ENCODE data around the gene PTPN21.

DNA sequence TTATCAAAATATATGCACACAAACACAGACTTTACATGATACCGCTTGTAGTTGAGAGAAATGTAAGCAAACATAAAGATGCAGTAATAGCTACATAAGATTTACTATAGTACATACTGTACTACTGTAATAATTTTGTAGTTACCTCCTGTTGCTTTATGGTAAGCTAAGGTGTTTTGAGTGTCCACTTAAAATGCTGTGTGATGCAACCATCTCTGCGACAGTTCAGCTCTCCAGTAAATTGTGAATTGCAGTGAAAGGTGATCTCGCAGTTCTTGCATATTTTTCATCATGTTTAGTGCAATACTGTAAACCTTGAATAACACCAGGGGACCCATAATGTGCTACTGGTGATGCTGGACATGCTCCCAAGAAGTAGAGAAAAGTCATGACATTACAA, 29.6 kb upstream of the PTPN21 start:
- no peak for TF ChIP-seq TAF1 (IDR thresholded peaks at IDR 0.05; ENCODE audit: borderline replicate concordance, low read depth, low read length)
- TF ChIP-seq FOXM1 (IDR thresholded peaks at IDR 0.05; ENCODE audit: low read depth) = no peak
- TF ChIP-seq, protein P1, sequence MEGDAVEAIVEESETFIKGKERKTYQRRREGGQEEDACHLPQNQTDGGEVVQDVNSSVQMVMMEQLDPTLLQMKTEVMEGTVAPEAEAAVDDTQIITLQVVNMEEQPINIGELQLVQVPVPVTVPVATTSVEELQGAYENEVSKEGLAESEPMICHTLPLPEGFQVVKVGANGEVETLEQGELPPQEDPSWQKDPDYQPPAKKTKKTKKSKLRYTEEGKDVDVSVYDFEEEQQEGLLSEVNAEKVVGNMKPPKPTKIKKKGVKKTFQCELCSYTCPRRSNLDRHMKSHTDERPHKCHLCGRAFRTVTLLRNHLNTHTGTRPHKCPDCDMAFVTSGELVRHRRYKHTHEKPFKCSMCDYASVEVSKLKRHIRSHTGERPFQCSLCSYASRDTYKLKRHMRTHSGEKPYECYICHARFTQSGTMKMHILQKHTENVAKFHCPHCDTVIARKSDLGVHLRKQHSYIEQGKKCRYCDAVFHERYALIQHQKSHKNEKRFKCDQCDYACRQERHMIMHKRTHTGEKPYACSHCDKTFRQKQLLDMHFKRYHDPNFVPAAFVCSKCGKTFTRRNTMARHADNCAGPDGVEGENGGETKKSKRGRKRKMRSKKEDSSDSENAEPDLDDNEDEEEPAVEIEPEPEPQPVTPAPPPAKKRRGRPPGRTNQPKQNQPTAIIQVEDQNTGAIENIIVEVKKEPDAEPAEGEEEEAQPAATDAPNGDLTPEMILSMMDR (IDR thresholded peaks at IDR 0.05) = no peak
- TF ChIP-seq EZH2phosphoT487 (IDR thresholded peaks at IDR 0.05; ENCODE audit: borderline replicate concordance, low read depth) = no peak
- no peak for TF ChIP-seq RAD21 (IDR thresholded peaks at IDR 0.05; ENCODE audit: low read length)
- no peak for TF ChIP-seq REST (IDR thresholded peaks at IDR 0.05; ENCODE audit: low read depth, low read length)
- no peak for TF ChIP-seq EP300 (IDR thresholded peaks at IDR 0.05; ENCODE audit: borderline replicate concordance in 1 of 2, low read depth in 1 of 2, low read length in 1 of 2)
- no peak for TF ChIP-seq GABPA (IDR thresholded peaks at IDR 0.05; ENCODE audit: low read depth)
- TF ChIP-seq, protein P2, sequence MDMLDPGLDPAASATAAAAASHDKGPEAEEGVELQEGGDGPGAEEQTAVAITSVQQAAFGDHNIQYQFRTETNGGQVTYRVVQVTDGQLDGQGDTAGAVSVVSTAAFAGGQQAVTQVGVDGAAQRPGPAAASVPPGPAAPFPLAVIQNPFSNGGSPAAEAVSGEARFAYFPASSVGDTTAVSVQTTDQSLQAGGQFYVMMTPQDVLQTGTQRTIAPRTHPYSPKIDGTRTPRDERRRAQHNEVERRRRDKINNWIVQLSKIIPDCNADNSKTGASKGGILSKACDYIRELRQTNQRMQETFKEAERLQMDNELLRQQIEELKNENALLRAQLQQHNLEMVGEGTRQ (IDR thresholded peaks at IDR 0.05; ENCODE audit: borderline replicate concordance, low read depth, low read length) = no peak
- TF ChIP-seq NRF1 (IDR thresholded peaks at IDR 0.05; ENCODE audit: low read depth, low read length) = no peak
- TF ChIP-seq POLR2AphosphoS5 (IDR thresholded peaks at IDR 0.05; ENCODE audit: low read depth, low read length) = no peak
- no peak for TF ChIP-seq FOXJ3 (CRISPR knock-in tag; IDR thresholded peaks at IDR 0.05)

Data from SK-N-SH (cell line).